ENCODE data around the gene PHLDA2.

Gene PHLDA2

GRCh38 chr11:2893935-2894334, 35.3 kb downstream of the PHLDA2 start:
- H3K4me3 ChIP-seq (ENCODE audit: low read depth, low read length) = no peak overlapping the region
- DNase-seq (ENCODE audit: low read depth) = no peak
- TF ChIP-seq CTCF (IDR thresholded peaks at IDR 0.05; ENCODE audit: insufficient read depth, low read depth, low read length, missing control alignments) = no peak

GRCh38 chr11:2892967-2893528, 36.2 kb downstream of the PHLDA2 start:
- no peak for DNase-seq (ENCODE audit: low read depth)
- no peak overlapping the region for H3K4me3 ChIP-seq (ENCODE audit: low read depth, low read length)
- TF ChIP-seq CTCF (IDR thresholded peaks at IDR 0.05; ENCODE audit: insufficient read depth, low read depth, low read length, missing control alignments) = peak; percentile 3

GRCh38 chr11:2892215-2892966, 36.8 kb downstream of the PHLDA2 start:
- DNase-seq (ENCODE audit: low read depth) = peak; percentile 45
- TF ChIP-seq CTCF (IDR thresholded peaks at IDR 0.05; ENCODE audit: insufficient read depth, low read depth, low read length, missing control alignments) = peak; percentile 83
- peak overlapping the region; percentile 39 for H3K4me3 ChIP-seq (ENCODE audit: low read depth, low read length)

GRCh38 chr11:2891326-2892214, 37.6 kb downstream of the PHLDA2 start:
- no peak for DNase-seq (ENCODE audit: low read depth)
- no peak for TF ChIP-seq CTCF (IDR thresholded peaks at IDR 0.05; ENCODE audit: insufficient read depth, low read depth, low read length, missing control alignments)
- no peak overlapping the region for H3K4me3 ChIP-seq (ENCODE audit: low read depth, low read length)

- no peak for DNase-seq (ENCODE audit: low read depth)
- no peak for TF ChIP-seq CTCF (IDR thresholded peaks at IDR 0.05; ENCODE audit: insufficient read depth, low read depth, low read length, missing control alignments)
- no peak overlapping the region for H3K4me3 ChIP-seq (ENCODE audit: low read depth, low read length)
Observed at GRCh38 chr11:2890466-2891294, 38.5 kb downstream of the PHLDA2 start.
